IMR-90 (cell line): Measurements from ENCODE around the gene DVL1. TPM values are rescaled to one million over a fixed set of nuclear protein-coding genes. Genes with fewer than 3 reads are reported as not detected.
A peak's percentile ranks its signal among the peaks of the same experiment; 100 is the strongest.

ENCODE experiments used
- ATAC-seq: fragments of 200-7000 bp; cut with Tn5 transposase; 2 replicates; pipeline ENCODE4 v1.9.1; 2020; ENCODE audit warnings: low read depth, mild to moderate bottlenecking, moderate library complexity
- BruUV-seq: library from RNA; stranded (reverse); fragments of 400-500 nt; replicated peaks from 2 replicates; lab custom pipeline; 2021; lab: Mats Ljungman, UMichigan
- CTCF ChIA-PET: fragments of 300-600 bp; formaldehyde crosslinking; extraction: SDS; loops from one replicate; lab custom pipeline; 2021; ENCODE audit warnings: antibody characterized with exemption; lab: Yijun Ruan, JAX
- POLR2A ChIA-PET: fragments of 300-600 bp; sonication (Branson Sonifier 250); formaldehyde crosslinking; loops from one replicate; lab custom pipeline; 2022; ENCODE audit warnings: antibody characterized with exemption; ENCODE audit not compliant: unreplicated experiment; lab: Charles Lee
- DNase-seq: peaks from one replicate; pipeline ENCODE4 v3.0.0; 2013
- H2AFZ ChIP-seq: replicated peaks from 2 replicates; pipeline ENCODE3; 2013; ENCODE audit warnings: low read length, mild to moderate bottlenecking; ENCODE audit not compliant: poor library complexity
- H2AK5ac ChIP-seq: 2 replicates; pipeline ENCODE4 v1.6.1; 2013; ENCODE audit warnings: low read depth, low read length, inconsistent platforms
- H2AK9ac ChIP-seq: replicated peaks from 2 replicates; pipeline ENCODE3; 2013; ENCODE audit warnings: mild to moderate bottlenecking, low read depth, low read length, moderate library complexity; ENCODE audit not compliant: poor library complexity
- H2BK120ac ChIP-seq: 2 replicates; pipeline ENCODE4 v1.6.1; 2013; ENCODE audit warnings: low read depth, low read length, inconsistent platforms
- H2BK15ac ChIP-seq: 3 replicates; pipeline ENCODE4 v1.6.1; 2013; ENCODE audit warnings: low read depth, low read length, inconsistent platforms
- H2BK20ac ChIP-seq: 2 replicates; pipeline ENCODE4 v1.6.1; 2013; ENCODE audit warnings: low read depth, mild to moderate bottlenecking, inconsistent platforms, low read length, moderate library complexity
- H2BK5ac ChIP-seq: 2 replicates; pipeline ENCODE4 v1.6.1; 2013; ENCODE audit warnings: mild to moderate bottlenecking, low read depth, low read length, inconsistent platforms; ENCODE audit not compliant: poor library complexity, severe bottlenecking
- H3K14ac ChIP-seq: replicated peaks from 2 replicates; pipeline ENCODE4 v1.6.1; 2013; ENCODE audit warnings: low read depth, low read length, inconsistent platforms
- H3K18ac ChIP-seq: 2 replicates; pipeline ENCODE4 v1.6.1; 2013; ENCODE audit warnings: low read depth, low read length, control low read depth
- H3K23ac ChIP-seq: 2 replicates; pipeline ENCODE4 v1.6.1; 2013; ENCODE audit warnings: low read depth, low read length, inconsistent platforms
- H3K27ac ChIP-seq: 2 replicates; pipeline ENCODE4 v1.5.1; 2013; ENCODE audit warnings: mild to moderate bottlenecking, control low read depth, low read length; ENCODE audit not compliant: insufficient read depth
- H3K27me3 ChIP-seq: 2 replicates; pipeline ENCODE4 v1.6.1; 2013; ENCODE audit warnings: low read length; ENCODE audit not compliant: control insufficient read depth, insufficient read depth
- H3K36me3 ChIP-seq: 2 replicates; pipeline ENCODE4 v1.6.1; 2013; ENCODE audit warnings: low read length, mixed read lengths; ENCODE audit not compliant: control insufficient read depth, insufficient read depth
- H3K4ac ChIP-seq: 2 replicates; pipeline ENCODE4 v1.6.1; 2013; ENCODE audit warnings: low read depth, low read length, inconsistent platforms
- H3K4me1 ChIP-seq: 2 replicates; pipeline ENCODE4 v1.6.1; 2013; ENCODE audit warnings: low read length, mixed read lengths; ENCODE audit not compliant: control insufficient read depth, insufficient read depth
- H3K4me2 ChIP-seq: 2 replicates; pipeline ENCODE4 v1.6.1; 2013; ENCODE audit warnings: low read depth, mild to moderate bottlenecking, control low read depth, low read length, moderate library complexity
- H3K4me3 ChIP-seq: 2 replicates; pipeline ENCODE4 v1.5.1; 2013; ENCODE audit warnings: low read depth, mild to moderate bottlenecking, control low read depth, low read length, moderate library complexity; ENCODE audit not compliant: insufficient read depth
- H3K56ac ChIP-seq: 2 replicates; pipeline ENCODE4 v1.6.1; 2013; ENCODE audit warnings: low read length, inconsistent platforms; ENCODE audit not compliant: insufficient read depth; ENCODE audit errors: extremely low read depth
- H3K79me1 ChIP-seq, 2 experiments: 2 replicates each; pipeline ENCODE4 v1.6.1; 2013; ENCODE audit warnings: low read length in 2 of 2, inconsistent platforms in 1 of 2, low read depth in 1 of 2
- H3K9ac ChIP-seq: 2 replicates; pipeline ENCODE4 v1.6.1; 2013; ENCODE audit warnings: low read depth, low read length, control low read depth
- H3K9me1 ChIP-seq: 2 replicates; pipeline ENCODE4 v1.6.1; 2013; ENCODE audit warnings: low read length, inconsistent platforms; ENCODE audit not compliant: insufficient read depth
- H3K9me3 ChIP-seq: 2 replicates; pipeline ENCODE4 v1.6.1; 2013; ENCODE audit warnings: low read length; ENCODE audit not compliant: control insufficient read depth, insufficient read depth
- H4K20me1 ChIP-seq: 2 replicates; pipeline ENCODE4 v1.6.1; 2013; ENCODE audit warnings: low read length, inconsistent platforms; ENCODE audit not compliant: insufficient read depth
- H4K5ac ChIP-seq: 2 replicates; pipeline ENCODE4 v1.6.1; 2013; ENCODE audit warnings: mild to moderate bottlenecking, low read depth, low read length, control low read depth
- H4K8ac ChIP-seq, 2 experiments: 2 replicates each; pipeline ENCODE4 v1.6.1; 2013; ENCODE audit warnings: low read depth in 2 of 2, low read length in 2 of 2, control low read depth in 1 of 2, inconsistent platforms in 1 of 2
- H4K91ac ChIP-seq: 2 replicates; pipeline ENCODE4 v1.6.1; 2013; ENCODE audit warnings: low read depth, low read length, inconsistent platforms; ENCODE audit not compliant: insufficient read depth
- BHLHE40 ChIP-seq: fragments of 150-350 bp; IDR thresholded peaks from 2 replicates; pipeline ENCODE4 v1.6.1; 2016; ENCODE audit warnings: mild to moderate bottlenecking, low read depth, low read length
- CEBPB ChIP-seq: IDR thresholded peaks from 2 replicates; pipeline ENCODE4 v1.6.1; 2012; ENCODE audit warnings: low read depth, low read length, improper control_type of control experiment
- CHD1 ChIP-seq: IDR thresholded peaks from 2 replicates; pipeline ENCODE4 v1.6.1; 2012; ENCODE audit warnings: low read depth, low read length, improper control_type of control experiment
- CTCF ChIP-seq: conservative IDR thresholded peaks from 2 replicates; pipeline ENCODE4 v1.5.1; 2012; ENCODE audit warnings: mild to moderate bottlenecking, low read depth, low read length, improper control_type of control experiment
- ELK1 ChIP-seq: fragments of 150-350 bp; IDR thresholded peaks from 2 replicates; pipeline ENCODE4 v1.6.1; 2016; ENCODE audit warnings: low read depth, mild to moderate bottlenecking, low read length, moderate library complexity, borderline replicate concordance
- FOS ChIP-seq: fragments of 150-350 bp; IDR thresholded peaks from 2 replicates; pipeline ENCODE4 v1.6.1; 2016; ENCODE audit warnings: low read depth, low read length
- MAFK ChIP-seq: IDR thresholded peaks from 2 replicates; pipeline ENCODE4 v1.6.1; 2012; ENCODE audit warnings: low read depth, low read length, improper control_type of control experiment
- MAZ ChIP-seq: IDR thresholded peaks from 2 replicates; pipeline ENCODE4 v1.6.1; 2012; ENCODE audit warnings: low read depth, mild to moderate bottlenecking, low read length, improper control_type of control experiment, moderate library complexity, borderline replicate concordance
- MXI1 ChIP-seq: IDR thresholded peaks from 2 replicates; pipeline ENCODE4 v1.6.1; 2012; ENCODE audit warnings: low read depth, mild to moderate bottlenecking, low read length, moderate library complexity, borderline replicate concordance
- NFE2L2 ChIP-seq: fragments of 150-350 bp; IDR thresholded peaks from 2 replicates; pipeline ENCODE4 v1.6.1; 2016; ENCODE audit warnings: low read depth, mild to moderate bottlenecking, low read length
- POLR2A ChIP-seq: IDR thresholded peaks from 2 replicates; pipeline ENCODE4 v1.6.1; 2012; ENCODE audit warnings: mild to moderate bottlenecking, low read depth, low read length
- RAD21 ChIP-seq: IDR thresholded peaks from 2 replicates; pipeline ENCODE4 v1.6.1; 2012; ENCODE audit warnings: low read length, improper control_type of control experiment
- RCOR1 ChIP-seq: IDR thresholded peaks from 2 replicates; pipeline ENCODE4 v1.6.1; 2012; ENCODE audit warnings: mild to moderate bottlenecking, low read length, improper control_type of control experiment; ENCODE audit not compliant: insufficient replicate concordance
- WGBS, 2 experiments: methylation state at CpG; one replicate each; pipeline versions ENCODE4 v1.1.5 to v1.1.7; 2013; ENCODE audit warnings: missing lambda C conversion rate in 2 of 2; ENCODE audit not compliant: insufficient read length in 1 of 2; ENCODE audit errors: extremely low coverage in 2 of 2; 5-methylcytosine and 5-hydroxymethylcytosine counted together
- dilution Hi-C: fragments of 300-500 bp; cut with HindIII; formaldehyde crosslinking; loops from one replicate; pipeline ENCODE4 v1.14.3; 2018; ENCODE audit warnings: low sequenced_read_pairs; ENCODE audit not compliant: unreplicated experiment
- in situ Hi-C: fragments of 300-500 bp; cut with MboI; formaldehyde crosslinking; loops from 3 replicates; pipeline ENCODE4 v1.14.3; 2019; ENCODE audit warnings: low sequenced_read_pairs, inconsistent platforms, mixed read lengths
- intact Hi-C: fragments of 100-400 bp; cut with micrococcal nuclease; formaldehyde crosslinking; loops from 2 replicates; pipeline ENCODE4 v1.10.0; 2022
- polyA plus RNA-seq, 3 experiments: library from polyadenylated mRNA; depleted of rRNA; stranded (reverse); fragments of >200 nt; gene quantifications; 2 replicates each; pipeline ENCODE4 v1.2.3, GENCODE V29; 2012; ENCODE audit warnings: low replicate concordance in 1 of 3
- total RNA-seq: library from RNA; depleted of rRNA; stranded (reverse); fragments of >200 nt; gene quantifications from 2 replicates; pipeline ENCODE4 v1.2.3, GENCODE V29; 2012

The DVL1 gene
- total and polyA plus RNA-seq, 2 of the 4 experiments (the other 2 are of a cell fraction) = 27.2 to 35.9 TPM

GRCh38 chr1:1304331-1305299 is 44.6 kb downstream of the DVL1 start:
- in situ Hi-C loops = no loop called here
- WGBS, 2 experiments = 4% methylated on average over 12 of the region's 29 CpGs; no CpG with 5 or more reads in 1 of the 2 experiments
- ChIA-PET CTCF (interaction anchor here (0.7 to 1.3 kb wide), 2 partner anchors 28 to 182 kb away, joined by 3 read pairs; no protein-coding TSS in a partner anchor), POLR2A (interaction anchor here (0.6 kb wide), 1 partner anchor 28 kb away, joined by 4 read pairs; no protein-coding TSS in a partner anchor)
- intact Hi-C loops = loop anchor here (5.0 kb wide), 2 partner anchors 53 to 182 kb away; partner anchors contain the start of gene MXRA8
- peaks cover 49% of the 10 kb centered on the region for H4K20me1 ChIP-seq
- H2AK9ac ChIP-seq = peak overlapping the region; percentile 97
- peak overlapping the region; percentile 90 for H3K4ac ChIP-seq
- no TSS peak for BruUV-seq
- peak overlapping the region; percentile 71 for H2BK120ac ChIP-seq
- no peaks in the 10 kb centered on the region for H3K9me3 ChIP-seq
- peak overlapping the region; percentile 58 for H4K5ac ChIP-seq
- H3K4me1 ChIP-seq = peaks cover 30% of the 10 kb centered on the region
- H2BK5ac ChIP-seq = peak overlapping the region; percentile 69
- H2AFZ ChIP-seq = peak overlapping the region; percentile 87
- H2BK15ac ChIP-seq = peak overlapping the region; percentile 72; the same call in 2 of the 3 replicates
- H4K91ac ChIP-seq = peak overlapping the region; percentile 86
- peak overlapping the region; percentile 67 for H3K14ac ChIP-seq
- peaks cover 3% of the 10 kb centered on the region for H3K9me1 ChIP-seq
- dilution Hi-C loops = no loop called here
- ATAC-seq (peak; percentile 9), DNase-seq (peak; percentile 84)
- peak overlapping the region; percentile 100 for H3K4me2 ChIP-seq
- no peaks in the 10 kb centered on the region for H3K27me3 ChIP-seq
- H3K56ac ChIP-seq = peak overlapping the region; percentile 50; the same call in 1 of the 2 replicates
- peaks cover 3 to 60% of the 10 kb centered on the region in 2 experiments; a peak in 3 of 4 replicates for H3K79me1 ChIP-seq
- H3K27ac ChIP-seq = peak overlapping the region; percentile 89
- peak overlapping the region; percentile 20; the same call in 1 of the 2 replicates for H3K4me3 ChIP-seq
- H2BK20ac ChIP-seq = peak overlapping the region; percentile 38
- H2AK5ac ChIP-seq = peak overlapping the region; percentile 93
- H4K8ac ChIP-seq = peak overlapping the region; percentile 36 to 91; a peak in 3 of 4 replicates
- peaks cover 7% of the 10 kb centered on the region for H3K36me3 ChIP-seq
- peak overlapping the region; percentile 56; the same call in 1 of the 2 replicates for H3K18ac ChIP-seq
- peak overlapping the region; percentile 84; the same call in 1 of the 2 replicates for H3K23ac ChIP-seq
- H3K9ac ChIP-seq = peak overlapping the region; percentile 59
- TF ChIP-seq RCOR1 = no peak
- no peak for TF ChIP-seq CTCF
- TF ChIP-seq BHLHE40 = peak; percentile 96
- TF ChIP-seq CHD1 = no peak
- no peak for TF ChIP-seq CEBPB
- TF ChIP-seq MXI1 = 0 out of 2 replicates have a peak, but pooled peaks have one; percentile 49
- no peak for TF ChIP-seq FOS
- TF ChIP-seq NFE2L2 = no peak
- TF ChIP-seq RAD21 = no peak
- peak; percentile 95 for TF ChIP-seq MAZ
- TF ChIP-seq MAFK = no peak
- TF ChIP-seq POLR2A = peak; percentile 53; the same call in 1 of the 2 replicates
- no peak for TF ChIP-seq ELK1
